ENCODE results near the gene CDH22.

Gene CDH22

GRCh38 chr20:46192376-46192944, 115.8 kb downstream of the CDH22 start:
- Mint-ChIP-seq H3K4me3 (no peak overlapping the region), H3K9me3 (no peaks in the 10 kb centered on the region), H3K36me3 (ENCODE audit: low read depth) (no peaks in the 10 kb centered on the region), H3K27me3 (peaks cover 9% of the 10 kb centered on the region), H3K27ac (no peak overlapping the region), H3K4me1 (ENCODE audit: low read depth) (no peaks in the 10 kb centered on the region)

GRCh38 chr20:46191611-46192010, 116.7 kb downstream of the CDH22 start:
- Mint-ChIP-seq H3K4me1 (ENCODE audit: low read depth) (no peaks in the 10 kb centered on the region), H3K36me3 (ENCODE audit: low read depth) (no peaks in the 10 kb centered on the region), H3K4me3 (no peak overlapping the region), H3K9me3 (no peaks in the 10 kb centered on the region), H3K27ac (no peak overlapping the region), H3K27me3 (peaks cover 13% of the 10 kb centered on the region)

- Mint-ChIP-seq H3K9me3 (no peaks in the 10 kb centered on the region), H3K4me3 (no peak overlapping the region), H3K4me1 (ENCODE audit: low read depth) (no peaks in the 10 kb centered on the region), H3K27ac (no peak overlapping the region), H3K27me3 (peaks cover 16% of the 10 kb centered on the region), H3K36me3 (ENCODE audit: low read depth) (no peaks in the 10 kb centered on the region)
Measured at GRCh38 chr20:46191168-46191540, 117.1 kb downstream of the CDH22 start.

GRCh38 chr20:46190478-46191167, 117.7 kb downstream of the CDH22 start:
- Mint-ChIP-seq H3K4me3 (no peak overlapping the region), H3K27me3 (peaks cover 17% of the 10 kb centered on the region), H3K4me1 (ENCODE audit: low read depth) (no peaks in the 10 kb centered on the region), H3K9me3 (no peaks in the 10 kb centered on the region), H3K27ac (no peak overlapping the region), H3K36me3 (ENCODE audit: low read depth) (no peaks in the 10 kb centered on the region)

GRCh38 chr20:46188866-46189541, 119.3 kb downstream of the CDH22 start:
- H3K27me3 Mint-ChIP-seq, result peaks cover 17% of the 10 kb centered on the region
- no peaks in the 10 kb centered on the region for H3K9me3 Mint-ChIP-seq
- no peak overlapping the region for H3K4me3 Mint-ChIP-seq
- H3K36me3 Mint-ChIP-seq (ENCODE audit: low read depth), result no peaks in the 10 kb centered on the region
- H3K27ac Mint-ChIP-seq, result no peak overlapping the region
- H3K4me1 Mint-ChIP-seq (ENCODE audit: low read depth), result no peaks in the 10 kb centered on the region

GRCh38 chr20:46186210-46186609, 122.1 kb downstream of the CDH22 start:
- H3K27ac Mint-ChIP-seq, result no peak overlapping the region

GRCh38 chr20:46185353-46185752, 122.9 kb downstream of the CDH22 start:
- Mint-ChIP-seq H3K9me3 (no peaks in the 10 kb centered on the region), H3K4me3 (no peak overlapping the region), H3K27ac (no peak overlapping the region), H3K27me3 (peaks cover 21% of the 10 kb centered on the region), H3K36me3 (ENCODE audit: low read depth) (no peaks in the 10 kb centered on the region), H3K4me1 (ENCODE audit: low read depth) (no peaks in the 10 kb centered on the region)

More at GRCh38 chr20:46186210-46186609, 122.1 kb downstream of the CDH22 start:
- H3K36me3 Mint-ChIP-seq (ENCODE audit: low read depth), result no peaks in the 10 kb centered on the region
- no peaks in the 10 kb centered on the region for H3K4me1 Mint-ChIP-seq (ENCODE audit: low read depth)
- no peaks in the 10 kb centered on the region for H3K9me3 Mint-ChIP-seq
- H3K27me3 Mint-ChIP-seq, result peaks cover 17% of the 10 kb centered on the region
- H3K4me3 Mint-ChIP-seq, result no peak overlapping the region

GRCh38 chr20:46183768-46184167, 124.5 kb downstream of the CDH22 start:
- peaks cover 26% of the 10 kb centered on the region for H3K27me3 Mint-ChIP-seq
- no peak overlapping the region for H3K4me3 Mint-ChIP-seq
- H3K27ac Mint-ChIP-seq, result no peak overlapping the region
- H3K36me3 Mint-ChIP-seq (ENCODE audit: low read depth), result no peaks in the 10 kb centered on the region
- H3K4me1 Mint-ChIP-seq (ENCODE audit: low read depth), result no peaks in the 10 kb centered on the region
- no peaks in the 10 kb centered on the region for H3K9me3 Mint-ChIP-seq

GRCh38 chr20:46182276-46183200, 125.8 kb downstream of the CDH22 start:
- no peaks in the 10 kb centered on the region for H3K9me3 Mint-ChIP-seq
- peaks cover 28% of the 10 kb centered on the region for H3K27me3 Mint-ChIP-seq
- no peaks in the 10 kb centered on the region for H3K36me3 Mint-ChIP-seq (ENCODE audit: low read depth)
- H3K4me3 Mint-ChIP-seq, result no peak overlapping the region
- H3K27ac Mint-ChIP-seq, result no peak overlapping the region
- no peaks in the 10 kb centered on the region for H3K4me1 Mint-ChIP-seq (ENCODE audit: low read depth)

GRCh38 chr20:46179862-46180261, 128.4 kb downstream of the CDH22 start:
- H3K9me3 Mint-ChIP-seq, result no peaks in the 10 kb centered on the region
- no peak overlapping the region for H3K27ac Mint-ChIP-seq
- H3K27me3 Mint-ChIP-seq, result peaks cover 38% of the 10 kb centered on the region
- H3K36me3 Mint-ChIP-seq (ENCODE audit: low read depth), result no peaks in the 10 kb centered on the region
- H3K4me1 Mint-ChIP-seq (ENCODE audit: low read depth), result no peaks in the 10 kb centered on the region
- no peak overlapping the region for H3K4me3 Mint-ChIP-seq

- H3K9me3 Mint-ChIP-seq, result no peaks in the 10 kb centered on the region
- no peak overlapping the region for H3K27ac Mint-ChIP-seq
- H3K36me3 Mint-ChIP-seq (ENCODE audit: low read depth), result no peaks in the 10 kb centered on the region
- H3K4me1 Mint-ChIP-seq (ENCODE audit: low read depth), result no peaks in the 10 kb centered on the region
- no peak overlapping the region for H3K4me3 Mint-ChIP-seq
- peaks cover 42% of the 10 kb centered on the region for H3K27me3 Mint-ChIP-seq
Measured at GRCh38 chr20:46178891-46179290, 129.4 kb downstream of the CDH22 start.

GRCh38 chr20:46177768-46178167, 130.5 kb downstream of the CDH22 start:
- no peaks in the 10 kb centered on the region for H3K9me3 Mint-ChIP-seq
- peaks cover 52% of the 10 kb centered on the region for H3K27me3 Mint-ChIP-seq
- no peaks in the 10 kb centered on the region for H3K4me1 Mint-ChIP-seq (ENCODE audit: low read depth)
- no peak overlapping the region for H3K27ac Mint-ChIP-seq
- H3K4me3 Mint-ChIP-seq, result no peak overlapping the region
- no peaks in the 10 kb centered on the region for H3K36me3 Mint-ChIP-seq (ENCODE audit: low read depth)

GRCh38 chr20:46176739-46177378, 131.4 kb downstream of the CDH22 start:
- no peak overlapping the region for H3K27ac Mint-ChIP-seq
- H3K36me3 Mint-ChIP-seq (ENCODE audit: low read depth), result no peaks in the 10 kb centered on the region
- peaks cover 58% of the 10 kb centered on the region for H3K27me3 Mint-ChIP-seq
- H3K9me3 Mint-ChIP-seq, result no peaks in the 10 kb centered on the region
- H3K4me1 Mint-ChIP-seq (ENCODE audit: low read depth), result no peaks in the 10 kb centered on the region
- no peak overlapping the region for H3K4me3 Mint-ChIP-seq

- no peak overlapping the region for H3K4me3 Mint-ChIP-seq
- no peaks in the 10 kb centered on the region for H3K36me3 Mint-ChIP-seq (ENCODE audit: low read depth)
- H3K27me3 Mint-ChIP-seq, result peaks cover 64% of the 10 kb centered on the region
- no peaks in the 10 kb centered on the region for H3K4me1 Mint-ChIP-seq (ENCODE audit: low read depth)
- no peaks in the 10 kb centered on the region for H3K9me3 Mint-ChIP-seq
- no peak overlapping the region for H3K27ac Mint-ChIP-seq
Measured at GRCh38 chr20:46175127-46175494, 133.2 kb downstream of the CDH22 start.

Data from stimulated activated naive CD8-positive, alpha-beta T cell treated with anti-CD3 and anti-CD28 coated beads, Interleukin-15, Interleukin-2, amounts not matched to agents 100 ng/mL and 50 ng/mL, for 24 hours (primary cell).